GM12891 (cell line): ENCODE results near the gene IFI44L.

ENCODE experiments used
- POLR2A ChIP-seq: IDR thresholded peaks from 2 replicates; pipeline ENCODE4 v1.6.1; 2011; ENCODE audit warnings: low read depth, low read length, control low read depth
- POLR2AphosphoS5 ChIP-seq: IDR thresholded peaks from 2 replicates; pipeline ENCODE4 v1.6.1; 2011; ENCODE audit warnings: low read depth, low read length, control low read depth
- SPI1 ChIP-seq: IDR thresholded peaks from 2 replicates; pipeline ENCODE4 v1.6.1; 2011; ENCODE audit warnings: low read depth, low read length, control low read depth
- TAF1 ChIP-seq: IDR thresholded peaks from 2 replicates; pipeline ENCODE4 v1.6.1; 2011; ENCODE audit warnings: low read depth, low read length, control low read depth

DNA sequence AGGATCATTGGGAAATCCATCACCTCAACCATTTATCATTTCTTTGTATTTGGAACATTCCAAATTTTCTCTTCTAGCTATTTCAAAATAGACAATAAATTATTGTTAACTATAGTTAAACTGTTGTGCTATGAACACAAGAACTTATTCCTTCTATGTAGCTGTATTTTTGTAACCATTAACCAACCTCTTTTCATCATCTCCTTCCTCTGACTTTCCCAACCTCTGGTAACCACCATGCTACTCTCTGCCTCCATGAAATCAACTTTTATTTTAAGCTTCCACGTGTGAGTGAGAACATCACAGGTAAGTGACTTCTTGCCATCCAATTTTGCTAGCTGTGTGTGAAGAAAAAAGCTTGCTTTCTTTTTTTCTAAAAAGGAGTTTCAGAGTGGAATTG lies 418 bp downstream of the IFI44L start:
- TF ChIP-seq POLR2A = no peak
- no peak for TF ChIP-seq SPI1
- no peak for TF ChIP-seq POLR2AphosphoS5
- TF ChIP-seq TAF1 = no peak
